Upper lobe of right lung (tissue), 1 donor: Measurements from ENCODE around the gene LCK. TPM values are rescaled to one million over a fixed set of nuclear protein-coding genes. Genes with fewer than 3 reads are reported as not detected.

ENCODE experiments used
- ATAC-seq: fragments of 200-7000 bp; cut with Tn5 transposase; one replicate; pipeline ENCODE4 v1.9.1; 2020; ENCODE audit warnings: mild to moderate bottlenecking, moderate library complexity
- DNase-seq: peaks from one replicate; pipeline ENCODE4 v3.0.0-alpha.2; 2020
- H3K27ac ChIP-seq: fragments of 200-600 bp; one replicate; pipeline ENCODE4 v1.8.0; 2022
- H3K27me3 ChIP-seq: fragments of 200-600 bp; one replicate; pipeline ENCODE4 v1.8.0; 2022; ENCODE audit warnings: mild to moderate bottlenecking
- H3K36me3 ChIP-seq: fragments of 200-600 bp; one replicate; pipeline ENCODE4 v1.8.0; 2022
- H3K4me1 ChIP-seq: fragments of 200-600 bp; one replicate; pipeline ENCODE4 v1.8.0; 2022
- H3K4me3 ChIP-seq: fragments of 200-600 bp; one replicate; pipeline ENCODE4 v1.8.0; 2022; ENCODE audit warnings: mild to moderate bottlenecking
- H3K9me3 ChIP-seq: fragments of 200-600 bp; one replicate; pipeline ENCODE4 v1.8.0; 2022
- CTCF ChIP-seq: fragments of 200-600 bp; IDR thresholded peaks from one replicate; pipeline ENCODE4 v1.8.0; 2022; ENCODE audit warnings: antibody characterized with exemption
- intact Hi-C: fragments of 100-400 bp; cut with DNase I; formaldehyde crosslinking; loops from one replicate; pipeline ENCODE4 v1.11.0; 2022
- total RNA-seq: library from RNA; stranded (reverse); fragmentation: NEBNext Ultra II Directional; extraction: Animal tissue kit (Norgen Biotek cat#: 25700); gene quantifications from one replicate; pipeline ENCODE4 v1.2.1, GENCODE V29; 2021
- donor health status: DM: no; HTN: yes; CAD: no; lungs with severe emphysema.

The LCK gene
- total RNA-seq, 1 donor from 2014 or later = 8.3 TPM

GRCh38 chr1:32232558-32233304 lies 18.3 kb upstream of the LCK start:
- Histone ChIP-seq H3K27me3 (no peaks in the 10 kb centered on the region), H3K4me3 (no peak overlapping the region), H3K4me1 (no peaks in the 10 kb centered on the region), H3K9me3 (no peaks in the 10 kb centered on the region), H3K27ac (no peak overlapping the region), H3K36me3 (peaks cover 52% of the 10 kb centered on the region)
- ATAC-seq (no peak), DNase-seq (no peak)
- no peak for TF ChIP-seq CTCF
- intact Hi-C loops = no loop called here

GRCh38 chr1:32234792-32235191 lies 16.3 kb upstream of the LCK start:
- Histone ChIP-seq H3K27me3 (no peaks in the 10 kb centered on the region), H3K9me3 (no peaks in the 10 kb centered on the region), H3K4me1 (no peaks in the 10 kb centered on the region), H3K4me3 (no peak overlapping the region), H3K27ac (no peak overlapping the region), H3K36me3 (peaks cover 31% of the 10 kb centered on the region)
- ATAC-seq (no peak), DNase-seq (no peak)
- intact Hi-C loops = no loop called here
- TF ChIP-seq CTCF = no peak

GRCh38 chr1:32239337-32239736 lies 11.7 kb upstream of the LCK start:
- Histone ChIP-seq H3K9me3 (no peaks in the 10 kb centered on the region), H3K4me3 (no peak overlapping the region), H3K27ac (no peak overlapping the region), H3K27me3 (no peaks in the 10 kb centered on the region), H3K4me1 (peaks cover 17% of the 10 kb centered on the region), H3K36me3 (no peaks in the 10 kb centered on the region)
- no peak for ATAC-seq
- TF ChIP-seq CTCF = no peak
- intact Hi-C loops = no loop called here
- no peak for DNase-seq

GRCh38 chr1:32239790-32240139 lies 11.3 kb upstream of the LCK start:
- Histone ChIP-seq H3K36me3 (no peaks in the 10 kb centered on the region), H3K27me3 (no peaks in the 10 kb centered on the region), H3K9me3 (no peaks in the 10 kb centered on the region), H3K4me3 (peak overlapping the region; percentile 79), H3K4me1 (peaks cover 17% of the 10 kb centered on the region), H3K27ac (no peak overlapping the region)
- DNase-seq = no peak
- TF ChIP-seq CTCF = no peak
- ATAC-seq = peak; percentile 2
- intact Hi-C loops = loop anchor here (10.0 kb wide), 1 partner anchor 55 kb away; the partner anchor contains the start of gene HDAC1

- intact Hi-C loops = loop anchor here (10.0 kb wide), 1 partner anchor 54 kb away; the partner anchor contains the start of gene HDAC1
- ATAC-seq (peak; percentile 80), DNase-seq (peak; percentile 83)
- H3K4me1 ChIP-seq = peaks cover 17% of the 10 kb centered on the region
- H3K9me3 ChIP-seq = no peaks in the 10 kb centered on the region
- peak overlapping the region; percentile 79 for H3K4me3 ChIP-seq
- no peaks in the 10 kb centered on the region for H3K36me3 ChIP-seq
- no peaks in the 10 kb centered on the region for H3K27me3 ChIP-seq
- H3K27ac ChIP-seq = peak overlapping the region; percentile 79
- peak; percentile 38 for TF ChIP-seq CTCF
Observed at GRCh38 chr1:32240140-32240951, 10.7 kb upstream of the LCK start.
